ENCODE measurements around the gene URM1.

URM1 gene

DNA sequence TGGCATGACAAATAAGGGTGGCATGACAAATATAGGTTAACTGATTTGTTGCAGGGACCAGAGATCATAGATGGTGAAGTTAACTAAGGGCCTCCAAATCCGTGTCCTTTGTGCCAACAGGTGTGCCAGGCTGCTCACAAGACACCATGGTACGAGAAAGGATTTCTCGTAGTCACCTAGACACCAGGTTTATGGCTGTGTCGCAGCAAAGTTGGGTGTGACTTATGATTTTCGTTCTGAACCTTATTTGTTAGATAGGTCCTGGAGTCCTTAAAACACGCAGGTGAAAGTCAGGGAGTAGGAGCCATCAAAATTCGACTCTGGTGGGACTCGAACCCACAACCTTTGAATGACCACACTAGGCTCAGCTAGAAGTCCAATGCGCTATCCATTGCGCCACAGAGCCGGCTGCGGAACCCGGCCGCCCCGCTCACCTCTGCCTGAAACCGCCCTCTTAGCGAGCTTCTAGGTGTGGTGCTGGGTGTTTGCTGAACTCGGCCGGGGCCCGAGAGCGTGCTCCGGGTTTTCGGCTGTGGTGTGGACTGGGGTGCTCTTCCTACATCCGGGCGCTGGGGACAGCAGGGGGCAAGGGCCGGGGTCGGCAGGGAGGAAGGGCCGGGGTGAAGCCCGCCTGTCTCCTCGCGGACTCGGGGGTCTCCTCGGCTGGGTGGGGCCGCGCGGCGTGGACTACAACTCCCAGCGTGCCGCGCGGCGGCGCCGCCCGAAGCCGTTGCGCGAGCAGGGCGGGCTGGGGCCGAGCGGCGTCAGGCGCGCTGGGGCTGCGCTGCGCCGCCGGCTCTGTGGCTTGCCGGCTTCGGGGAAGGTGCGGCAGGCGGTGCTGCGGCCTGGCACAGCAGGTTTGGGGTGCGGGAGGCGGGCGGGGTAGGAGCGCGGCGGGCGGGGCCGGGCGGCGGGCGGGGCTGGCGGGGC lies 31.1 kb upstream of the URM1 start, which contains the start of gene SLC27A4:
Gene SLC27A4 (plus strand): TSS at position 767 of the 930 bp plus-strand sequence. CDS start 2,606 bp downstream, outside the sequence.
- TF ChIP-seq, protein P1, sequence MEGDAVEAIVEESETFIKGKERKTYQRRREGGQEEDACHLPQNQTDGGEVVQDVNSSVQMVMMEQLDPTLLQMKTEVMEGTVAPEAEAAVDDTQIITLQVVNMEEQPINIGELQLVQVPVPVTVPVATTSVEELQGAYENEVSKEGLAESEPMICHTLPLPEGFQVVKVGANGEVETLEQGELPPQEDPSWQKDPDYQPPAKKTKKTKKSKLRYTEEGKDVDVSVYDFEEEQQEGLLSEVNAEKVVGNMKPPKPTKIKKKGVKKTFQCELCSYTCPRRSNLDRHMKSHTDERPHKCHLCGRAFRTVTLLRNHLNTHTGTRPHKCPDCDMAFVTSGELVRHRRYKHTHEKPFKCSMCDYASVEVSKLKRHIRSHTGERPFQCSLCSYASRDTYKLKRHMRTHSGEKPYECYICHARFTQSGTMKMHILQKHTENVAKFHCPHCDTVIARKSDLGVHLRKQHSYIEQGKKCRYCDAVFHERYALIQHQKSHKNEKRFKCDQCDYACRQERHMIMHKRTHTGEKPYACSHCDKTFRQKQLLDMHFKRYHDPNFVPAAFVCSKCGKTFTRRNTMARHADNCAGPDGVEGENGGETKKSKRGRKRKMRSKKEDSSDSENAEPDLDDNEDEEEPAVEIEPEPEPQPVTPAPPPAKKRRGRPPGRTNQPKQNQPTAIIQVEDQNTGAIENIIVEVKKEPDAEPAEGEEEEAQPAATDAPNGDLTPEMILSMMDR (conservative IDR thresholded peaks at IDR 0.05; ENCODE audit: control insufficient read depth, insufficient read depth, low read depth, low read length), result no peak
- peak within 1 kb of the TSS; percentile 74 for H3K4me3 ChIP-seq (ENCODE audit: control insufficient read depth, low read depth, low read length)
- DNase-seq (ENCODE audit: low read depth), result peak; percentile 68

DNA sequence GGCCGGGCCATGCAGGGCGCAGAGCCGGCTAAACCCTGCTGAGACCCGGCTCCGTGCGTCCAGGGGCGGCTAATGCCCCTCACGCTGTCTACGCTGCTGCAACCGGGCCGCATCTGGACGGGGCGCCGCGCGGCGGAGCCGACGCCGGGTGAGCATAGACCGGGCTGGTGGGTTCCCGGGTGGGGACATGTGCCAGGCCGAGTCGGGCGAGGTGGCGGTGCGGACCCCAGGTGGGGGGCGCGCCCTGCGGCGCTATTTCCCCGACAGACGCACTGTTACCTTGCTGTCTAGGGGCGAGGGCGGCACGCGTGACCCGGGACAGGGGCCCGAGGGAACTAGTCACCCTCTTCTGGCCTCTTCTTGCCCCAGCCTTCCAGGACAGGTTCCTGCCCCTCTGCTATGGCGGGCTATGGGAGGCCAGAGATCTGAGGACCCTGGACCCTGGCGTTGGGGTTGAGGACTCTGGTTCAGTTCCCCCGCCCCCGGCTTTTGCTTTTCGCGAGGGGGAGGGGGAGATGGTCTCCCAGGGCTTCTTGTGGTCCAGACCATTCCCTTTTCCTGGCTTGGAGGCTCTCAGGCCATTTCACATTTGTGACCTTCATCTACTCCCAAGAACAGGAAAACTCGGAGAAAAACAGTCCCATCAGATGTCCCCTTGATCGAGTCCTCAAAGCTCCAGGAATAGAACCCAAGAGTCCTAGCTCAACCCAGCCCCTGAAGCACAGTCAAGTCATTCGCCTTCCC lies 30.3 kb upstream of the URM1 start:
- H3K4me3 ChIP-seq (ENCODE audit: control insufficient read depth, low read depth, low read length), result peak overlapping the region; percentile 72
- TF ChIP-seq, protein P1 (conservative IDR thresholded peaks at IDR 0.05; ENCODE audit: control insufficient read depth, insufficient read depth, low read depth, low read length), result no peak
- DNase-seq (ENCODE audit: low read depth), result no peak

DNA sequence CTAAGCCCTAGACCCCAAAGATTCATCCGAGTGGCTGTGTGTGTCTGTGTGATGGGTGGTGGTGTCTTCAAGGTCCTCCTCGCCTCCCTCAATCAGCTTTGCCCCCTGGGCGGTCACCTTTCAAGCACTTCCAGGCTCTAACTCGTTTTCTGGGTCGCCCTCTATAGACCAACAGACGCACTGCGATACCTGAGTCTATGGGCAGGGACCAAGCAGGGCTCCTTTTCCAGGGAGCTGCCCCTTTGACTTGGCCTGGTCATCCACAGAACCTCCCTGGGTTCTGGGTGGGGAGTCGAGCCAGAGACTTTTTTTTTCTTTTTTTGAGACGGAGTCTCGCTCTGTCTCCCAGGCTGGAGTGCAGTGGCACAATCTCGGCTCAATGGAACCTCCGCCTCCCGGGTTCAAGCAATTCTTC lies 29.7 kb upstream of the URM1 start:
- DNase-seq (ENCODE audit: low read depth), result peak; percentile 73
- peak overlapping the region; percentile 72 for H3K4me3 ChIP-seq (ENCODE audit: control insufficient read depth, low read depth, low read length)
- TF ChIP-seq, protein P1 (conservative IDR thresholded peaks at IDR 0.05; ENCODE audit: control insufficient read depth, insufficient read depth, low read depth, low read length), result peak; percentile 73

DNA sequence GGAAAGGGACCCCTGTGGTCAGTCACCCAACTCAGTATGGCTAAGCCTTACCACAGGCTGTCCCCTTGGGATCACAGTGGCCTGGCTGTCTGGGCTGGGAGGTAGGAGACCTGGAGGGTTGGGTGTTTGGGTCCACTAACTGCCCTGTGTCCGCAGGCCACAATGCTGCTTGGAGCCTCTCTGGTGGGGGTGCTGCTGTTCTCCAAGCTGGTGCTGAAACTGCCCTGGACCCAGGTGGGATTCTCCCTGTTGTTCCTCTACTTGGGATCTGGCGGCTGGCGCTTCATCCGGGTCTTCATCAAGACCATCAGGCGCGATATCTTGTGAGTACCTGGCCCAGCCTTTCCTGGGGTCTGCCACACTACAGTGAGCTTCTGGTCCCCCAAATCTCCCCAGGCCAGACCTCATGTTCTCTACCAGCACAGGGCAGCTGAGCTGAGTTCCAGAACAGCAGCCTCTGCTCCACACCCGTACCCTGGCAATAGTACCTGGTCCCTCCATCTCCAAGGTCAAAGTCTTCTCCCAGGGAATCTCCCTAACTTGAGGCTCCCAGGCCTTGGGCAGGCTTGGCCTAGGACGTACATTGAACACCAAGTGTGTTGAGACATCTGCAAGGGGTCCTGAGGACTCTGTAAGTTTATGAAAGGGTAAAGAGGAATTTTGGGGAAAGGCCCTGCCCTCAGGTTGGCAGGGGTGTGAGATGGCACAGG lies 28.0 kb upstream of the URM1 start:
- no peak overlapping the region for H3K4me3 ChIP-seq (ENCODE audit: control insufficient read depth, low read depth, low read length)
- TF ChIP-seq, protein P1 (conservative IDR thresholded peaks at IDR 0.05; ENCODE audit: control insufficient read depth, insufficient read depth, low read depth, low read length), result no peak
- no peak for DNase-seq (ENCODE audit: low read depth)

DNA sequence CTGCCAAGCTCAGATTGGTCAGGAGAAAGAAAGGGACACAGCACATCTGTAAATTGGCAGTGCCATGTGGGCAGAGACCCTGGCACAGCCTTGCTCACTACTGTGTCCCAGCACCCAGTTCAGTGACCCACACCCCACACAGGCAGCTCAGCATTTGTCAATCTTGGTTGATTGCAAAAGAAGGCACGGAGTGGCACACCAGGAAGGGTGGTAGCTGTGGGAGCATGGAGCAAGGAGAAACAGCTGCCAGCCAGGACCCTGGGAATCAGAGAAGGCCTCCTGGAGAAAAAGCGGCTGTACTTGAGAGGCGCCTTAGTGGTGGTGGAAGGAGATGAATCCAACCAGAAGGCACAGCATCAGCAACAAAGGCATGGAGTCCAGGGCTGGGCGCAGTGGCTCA lies 27.3 kb upstream of the URM1 start:
- no peak overlapping the region for H3K4me3 ChIP-seq (ENCODE audit: control insufficient read depth, low read depth, low read length)
- TF ChIP-seq, protein P1 (conservative IDR thresholded peaks at IDR 0.05; ENCODE audit: control insufficient read depth, insufficient read depth, low read depth, low read length), result no peak
- DNase-seq (ENCODE audit: low read depth), result no peak

DNA sequence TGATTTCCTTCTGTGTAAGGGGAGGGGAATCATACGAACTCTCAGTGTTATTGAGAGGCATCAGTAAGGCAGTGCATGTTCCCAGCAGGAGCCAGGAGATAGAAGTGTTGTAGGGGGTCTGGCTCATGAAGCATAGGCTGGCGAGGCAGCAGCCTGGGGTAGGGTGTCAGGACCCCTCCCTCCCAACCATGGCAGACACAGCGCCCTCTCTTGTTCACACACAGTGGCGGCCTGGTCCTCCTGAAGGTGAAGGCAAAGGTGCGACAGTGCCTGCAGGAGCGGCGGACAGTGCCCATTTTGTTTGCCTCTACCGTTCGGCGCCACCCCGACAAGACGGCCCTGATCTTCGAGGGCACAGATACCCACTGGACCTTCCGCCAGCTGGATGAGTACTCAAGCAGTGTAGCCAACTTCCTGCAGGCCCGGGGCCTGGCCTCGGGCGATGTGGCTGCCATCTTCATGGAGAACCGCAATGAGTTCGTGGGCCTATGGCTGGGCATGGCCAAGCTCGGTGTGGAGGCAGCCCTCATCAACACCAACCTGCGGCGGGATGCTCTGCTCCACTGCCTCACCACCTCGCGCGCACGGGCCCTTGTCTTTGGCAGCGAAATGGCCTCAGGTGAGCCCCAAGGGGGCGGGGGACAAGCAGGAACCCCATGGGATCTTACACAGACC lies 26.1 kb upstream of the URM1 start:
- no peak for DNase-seq (ENCODE audit: low read depth)
- no peak overlapping the region for H3K4me3 ChIP-seq (ENCODE audit: control insufficient read depth, low read depth, low read length)
- TF ChIP-seq, protein P1 (conservative IDR thresholded peaks at IDR 0.05; ENCODE audit: control insufficient read depth, insufficient read depth, low read depth, low read length), result no peak
